Fibroblast of villous mesenchyme (primary cell): Measurements from ENCODE around the gene KIAA2012. TPM values are rescaled to one million over a fixed set of nuclear protein-coding genes. Genes with fewer than 3 reads are reported as not detected.
A peak's percentile ranks its signal among the peaks of the same experiment; 100 is the strongest.

Source experiments
- DNase-seq: peaks from one replicate; pipeline ENCODE4 v3.0.0-alpha.2; 2010; ENCODE audit warnings: low read depth
- H3K4me3 ChIP-seq: 2 replicates; pipeline ENCODE4 v1.5.1; 2011; ENCODE audit warnings: low read depth, mild to moderate bottlenecking, low read length
- total RNA-seq: library from RNA; depleted of rRNA; stranded (reverse); fragments of >200 nt; gene quantifications from 2 replicates; pipeline ENCODE4 v1.2.3, GENCODE V29; 2012
- TF ChIP-seq, protein P1 (sequence below): IDR thresholded peaks from 2 replicates; pipeline ENCODE4 v1.5.1; 2012; ENCODE audit warnings: low read depth, mild to moderate bottlenecking, low read length; ENCODE audit not compliant: insufficient read depth

KIAA2012 gene
- total RNA-seq, 1 donor = under 0.01 TPM

DNA sequence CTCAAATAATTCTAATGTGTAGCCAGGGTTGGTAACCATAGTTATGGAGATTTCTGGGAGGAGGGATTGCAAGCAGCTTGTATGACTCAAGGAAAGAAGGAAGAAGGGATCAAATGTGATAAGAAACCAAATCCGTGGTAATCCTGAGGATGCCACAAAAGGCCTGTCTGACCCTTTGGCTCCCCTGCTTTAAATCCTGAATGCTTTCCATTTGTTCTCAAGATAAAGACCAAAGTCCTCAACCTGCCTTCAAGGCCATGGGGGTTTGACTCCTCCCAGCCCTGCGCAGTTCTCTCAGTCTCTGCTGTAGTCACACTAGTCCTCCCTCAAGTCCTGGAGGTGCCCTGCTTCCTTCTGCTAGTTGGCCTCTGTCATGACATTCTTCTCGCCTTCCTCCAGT is 91.4 kb downstream of the KIAA2012 start:
- no peak overlapping the region for H3K4me3 ChIP-seq
- TF ChIP-seq, protein P1, sequence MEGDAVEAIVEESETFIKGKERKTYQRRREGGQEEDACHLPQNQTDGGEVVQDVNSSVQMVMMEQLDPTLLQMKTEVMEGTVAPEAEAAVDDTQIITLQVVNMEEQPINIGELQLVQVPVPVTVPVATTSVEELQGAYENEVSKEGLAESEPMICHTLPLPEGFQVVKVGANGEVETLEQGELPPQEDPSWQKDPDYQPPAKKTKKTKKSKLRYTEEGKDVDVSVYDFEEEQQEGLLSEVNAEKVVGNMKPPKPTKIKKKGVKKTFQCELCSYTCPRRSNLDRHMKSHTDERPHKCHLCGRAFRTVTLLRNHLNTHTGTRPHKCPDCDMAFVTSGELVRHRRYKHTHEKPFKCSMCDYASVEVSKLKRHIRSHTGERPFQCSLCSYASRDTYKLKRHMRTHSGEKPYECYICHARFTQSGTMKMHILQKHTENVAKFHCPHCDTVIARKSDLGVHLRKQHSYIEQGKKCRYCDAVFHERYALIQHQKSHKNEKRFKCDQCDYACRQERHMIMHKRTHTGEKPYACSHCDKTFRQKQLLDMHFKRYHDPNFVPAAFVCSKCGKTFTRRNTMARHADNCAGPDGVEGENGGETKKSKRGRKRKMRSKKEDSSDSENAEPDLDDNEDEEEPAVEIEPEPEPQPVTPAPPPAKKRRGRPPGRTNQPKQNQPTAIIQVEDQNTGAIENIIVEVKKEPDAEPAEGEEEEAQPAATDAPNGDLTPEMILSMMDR = no peak
- DNase-seq = peak; percentile 84

DNA sequence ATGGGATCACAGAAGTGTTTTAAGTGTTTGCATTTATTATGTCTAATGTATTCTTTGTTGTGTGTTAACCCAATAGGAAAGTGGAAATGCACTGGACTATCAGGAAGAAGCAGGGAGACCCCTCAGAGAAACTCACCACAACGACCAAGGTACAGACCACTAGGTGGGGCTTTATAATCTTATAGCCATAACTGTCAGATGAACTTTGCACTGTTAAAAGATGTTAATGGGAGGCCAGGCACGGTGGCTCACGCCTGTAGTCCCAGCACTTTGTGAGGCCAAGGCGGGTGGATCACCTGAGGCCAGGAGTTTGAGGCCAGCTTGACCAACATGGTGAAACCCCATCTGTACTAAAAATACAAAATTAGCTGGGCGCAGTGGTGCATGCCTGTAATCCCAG is 92.2 kb downstream of the KIAA2012 start:
- DNase-seq = no peak
- no peak overlapping the region for H3K4me3 ChIP-seq
- TF ChIP-seq, protein P1 = no peak

DNA sequence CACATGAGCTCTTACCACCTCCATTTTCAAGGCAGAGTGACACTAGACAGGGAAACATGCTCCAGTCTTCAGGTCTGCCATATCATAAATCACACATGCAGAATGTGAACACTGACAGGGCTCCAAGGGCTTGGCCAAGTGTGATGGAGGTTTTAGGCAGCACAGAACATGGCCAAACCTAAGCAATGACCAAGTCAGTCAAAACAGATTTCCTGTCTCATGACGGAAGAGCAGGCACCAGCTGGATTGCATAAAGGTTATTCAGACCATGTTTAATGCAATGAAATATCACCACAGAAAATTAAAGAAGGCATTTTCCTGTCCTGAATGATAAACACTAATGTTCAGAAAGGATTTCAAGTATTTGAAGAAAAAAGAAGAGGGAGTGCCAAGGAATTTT is 92.9 kb downstream of the KIAA2012 start:
- H3K4me3 ChIP-seq = no peak overlapping the region
- TF ChIP-seq, protein P1 = no peak
- no peak for DNase-seq

DNA sequence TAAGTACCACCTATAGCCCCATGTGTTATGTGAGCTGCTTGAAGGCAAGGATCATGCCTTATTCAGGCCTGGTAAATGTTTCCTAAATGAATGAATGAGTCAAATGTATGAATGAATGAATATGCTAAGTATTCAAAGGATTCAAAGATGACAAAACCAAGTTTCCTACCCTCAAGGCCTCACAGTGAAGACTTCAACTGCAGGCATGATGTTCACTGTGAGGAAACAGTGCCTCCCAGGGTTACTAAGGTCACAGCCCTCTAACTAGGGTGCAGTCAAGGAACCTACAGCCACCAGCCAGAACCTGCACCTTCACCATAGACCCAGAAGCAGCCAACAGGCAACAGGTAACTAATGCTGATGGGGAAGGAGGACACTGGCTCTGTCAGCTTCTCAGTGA is 96.1 kb downstream of the KIAA2012 start:
- TF ChIP-seq, protein P1 = no peak
- H3K4me3 ChIP-seq = no peak overlapping the region
- no peak for DNase-seq

DNA sequence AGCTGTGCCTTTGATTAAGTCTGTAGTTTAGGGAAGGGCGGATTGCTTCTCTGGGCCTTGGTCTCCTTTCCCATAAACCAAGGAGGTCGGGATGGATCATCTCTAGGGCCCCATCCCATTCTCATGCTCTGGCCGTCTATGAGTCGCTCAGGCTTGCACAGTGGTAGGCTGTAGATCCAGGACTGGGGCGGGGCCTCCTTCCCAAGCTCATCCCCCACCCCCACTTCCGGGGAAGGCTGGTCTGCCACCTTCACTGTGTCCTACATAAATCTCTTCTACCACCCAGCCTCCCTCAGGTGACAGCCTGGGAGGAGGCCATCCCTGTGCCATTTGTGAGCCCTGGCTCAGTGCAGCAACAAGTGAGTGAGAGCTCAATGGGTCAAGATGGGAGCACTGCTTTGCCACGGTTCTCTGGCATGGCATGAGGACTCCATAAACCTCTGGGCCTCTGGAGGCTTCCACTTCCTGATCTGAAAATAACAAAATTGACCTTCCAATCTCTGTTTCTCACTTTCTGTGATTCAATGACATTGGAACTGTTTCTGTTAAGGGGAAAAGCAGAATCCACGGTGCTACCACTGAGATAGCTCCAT is 96.9 kb downstream of the KIAA2012 start:
- TF ChIP-seq, protein P1 = no peak
- DNase-seq = no peak
- no peak overlapping the region for H3K4me3 ChIP-seq

DNA sequence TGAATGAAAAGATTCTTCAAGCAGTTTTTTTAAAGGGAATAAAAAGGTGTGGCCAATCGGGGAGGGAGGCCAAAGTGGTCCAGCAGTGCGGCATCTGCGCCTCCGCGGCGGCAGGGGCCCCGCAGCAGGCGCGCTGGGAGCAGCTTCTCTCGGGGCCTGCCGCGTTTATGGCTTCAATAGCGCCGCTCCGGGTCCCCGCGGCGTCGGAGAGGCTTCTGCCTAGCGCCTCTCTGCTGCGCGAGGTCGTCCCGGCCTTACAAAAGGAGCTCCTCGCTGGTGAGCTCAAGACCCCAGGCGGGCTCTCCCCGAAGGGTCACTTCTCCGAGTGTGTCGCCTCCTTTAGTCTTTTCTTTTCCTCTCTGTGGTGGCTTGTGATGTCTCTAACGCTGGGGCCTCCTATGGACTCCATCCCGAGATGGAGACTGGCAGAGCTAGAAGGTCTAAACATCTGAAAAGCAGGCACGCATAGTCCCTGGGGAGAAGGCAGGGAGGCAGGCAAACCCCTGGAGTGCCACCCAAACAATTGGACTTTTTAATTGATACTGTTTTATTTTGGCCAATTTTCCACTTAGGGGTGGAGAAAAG is 98.3 kb downstream of the KIAA2012 start:
- H3K4me3 ChIP-seq = no peak overlapping the region

More for the DNA sequence above, 98.3 kb downstream of the KIAA2012 start:
- no peak for DNase-seq
- TF ChIP-seq, protein P1 = no peak
